ENCODE data around the gene INTS11.

GRCh38 chr1:1333551-1334241, 9.2 kb upstream of the INTS11 start:
- TF ChIP-seq CTCF (IDR thresholded peaks at IDR 0.05) (no peak), POLR2A (IDR thresholded peaks at IDR 0.05) (no peak)

Measured in right lobe of liver (tissue), 4 donors.